ENCODE data around the gene BOD1L1. TPM values are rescaled to one million over a fixed set of nuclear protein-coding genes. Genes with fewer than 3 reads are reported as not detected.

BOD1L1 gene
- total and polyA plus RNA-seq, 2 of the 8 experiments (the other 6 are each of a cell fraction or from before 2014, with no cell fraction given), result 6.8 to 39.3 TPM

- CTCF ChIA-PET (ENCODE audit: partially characterized antibody), result interaction anchor here (1.1 to 2.0 kb wide), 4 partner anchors 9 to 829 kb away, joined by 3 to 6 read pairs (median 5); partner anchors contain the start of gene NKX3-2
- H2BK5ac ChIP-seq (ENCODE audit: low read depth, low read length), result no peak overlapping the region
Observed at GRCh38 chr4:13553081-13553480, 74.4 kb downstream of the BOD1L1 start.

More at GRCh38 chr4:13553081-13553480, 74.4 kb downstream of the BOD1L1 start:
- Histone ChIP-seq H3K56ac (replicated peaks; ENCODE audit: insufficient read length, low read depth, low read length) (no peak overlapping the region), H2BK120ac (replicated peaks; ENCODE audit: low read depth, low read length) (no peak overlapping the region), H3K79me2 (ENCODE audit: control insufficient read depth in 1 of 2, insufficient read depth in 2 of 2, low read length in 2 of 2) (no peaks in the 10 kb centered on the region), H3K14ac (ENCODE audit: insufficient read length) (no peak overlapping the region), H3K27ac (ENCODE audit: low read depth, low read length) (no peak overlapping the region), H3K18ac (ENCODE audit: extremely low read depth, low read length) (no peak overlapping the region), H2AK5ac (ENCODE audit: low read depth, low read length) (no peak overlapping the region), H2AFZ (ENCODE audit: low read length) (no peak overlapping the region), H2BK12ac (ENCODE audit: low read depth, low read length) (no peak overlapping the region), H3K23ac (ENCODE audit: insufficient read length) (no peak overlapping the region), H3K27me3 (replicated peaks in 1 of 4; ENCODE audit: control insufficient read depth in 3 of 4, extremely low read depth in 1 of 4, insufficient read depth in 3 of 4, low read length in 3 of 4) (peaks cover 3 to 20% (median 10%) of the 10 kb centered on the region in 4 experiments), H2BK15ac (ENCODE audit: low read length) (no peak overlapping the region), H3K79me1 (ENCODE audit: low read depth, low read length) (no peaks in the 10 kb centered on the region), H3K4me3 (ENCODE audit: extremely low read depth in 1 of 4, insufficient read depth in 2 of 4, low read depth in 3 of 4, low read length in 4 of 4) (no peak overlapping the region), H3K4me2 (ENCODE audit: insufficient read depth in 1 of 2, low read depth in 2 of 2, low read length in 2 of 2) (no peak overlapping the region), H3K4ac (replicated peaks; ENCODE audit: insufficient read length, low read depth, low read length) (no peak overlapping the region), H3K36me3 (ENCODE audit: control insufficient read depth in 2 of 4, insufficient read depth in 4 of 4, low read length in 3 of 4) (no peaks in the 10 kb centered on the region), H3K9me3 (ENCODE audit: insufficient read depth in 2 of 2, low read depth in 1 of 2, low read length in 1 of 2) (no peaks in the 10 kb centered on the region), H2BK20ac (ENCODE audit: low read length) (no peak overlapping the region), H3K23me2 (ENCODE audit: low read depth, low read length) (peaks cover 3% of the 10 kb centered on the region; the same call in 1 of the 2 replicates), H4K20me1 (replicated peaks in 1 of 2; ENCODE audit: control insufficient read depth in 1 of 2, insufficient read depth in 2 of 2, low read length in 2 of 2) (no peaks in the 10 kb centered on the region), H3K4me1 (replicated peaks in 1 of 4; ENCODE audit: control insufficient read depth in 3 of 4, insufficient read depth in 4 of 4, low read length in 3 of 4) (no peaks in the 10 kb centered on the region), H4K91ac (replicated peaks; ENCODE audit: insufficient read length, low read length) (no peak overlapping the region), H4K5ac (ENCODE audit: insufficient read length, low read depth, low read length) (no peak overlapping the region), H3K9ac (replicated peaks in 1 of 4; ENCODE audit: extremely low read depth in 1 of 4, low read depth in 3 of 4, low read length in 3 of 4) (no peak overlapping the region), H4K8ac (ENCODE audit: extremely low read depth, insufficient read depth, low read length) (no peak overlapping the region)
- TF ChIP-seq HDAC2 (IDR thresholded peaks at IDR 0.05; ENCODE audit: borderline replicate concordance in 1 of 2, low read depth in 2 of 2, low read length in 2 of 2), result no peak
- no peak for TF ChIP-seq TAF7 (optimal IDR thresholded peaks at IDR 0.05; ENCODE audit: borderline replicate concordance, low read depth, low read length)
- no peak for TF ChIP-seq NRF1 (IDR thresholded peaks at IDR 0.05; ENCODE audit: low read depth, low read length)
- TF ChIP-seq TCF12 (IDR thresholded peaks at IDR 0.05; ENCODE audit: low read depth, low read length), result no peak
- TF ChIP-seq RXRA (IDR thresholded peaks at IDR 0.05; ENCODE audit: insufficient read depth, low read depth, low read length), result no peak
- no peak for TF ChIP-seq SP2 (IDR thresholded peaks at IDR 0.05; ENCODE audit: low read length)
- TF ChIP-seq JUND (IDR thresholded peaks at IDR 0.05; ENCODE audit: low read length), result no peak
- TF ChIP-seq SP1 (IDR thresholded peaks at IDR 0.05; ENCODE audit: low read depth, low read length), result no peak
- TF ChIP-seq BACH1 (IDR thresholded peaks at IDR 0.05; ENCODE audit: low read length), result no peak
- TF ChIP-seq SIRT6 (IDR thresholded peaks at IDR 0.05; ENCODE audit: low read length), result no peak
- TF ChIP-seq EZH2 (IDR thresholded peaks at IDR 0.05; ENCODE audit: low read depth, low read length, severe bottlenecking), result no peak
- no peak for TF ChIP-seq CBX5 (IDR thresholded peaks at IDR 0.05; ENCODE audit: low read depth, low read length)
- no peak for DNase-seq (ENCODE audit: low read depth in 1 of 2, low spot score in 2 of 2)
- POLR2A ChIA-PET (ENCODE audit: partially characterized antibody), result no interaction called here
- no peak for FAIRE-seq
- 93% methylated on average over 1 of the region's 1 CpG; no CpG with 5 or more reads in 1 of the 2 experiments for WGBS, 2 experiments (ENCODE audit: extremely low coverage in 1 of 2, insufficient coverage in 1 of 2, insufficient read length in 1 of 2, insufficient replicate concordance in 2 of 2, low coverage in 1 of 2, low lambda C conversion rate in 2 of 2, missing lambda C conversion rate in 1 of 2)

Measured in H1 (cell line).